EH (cell line): ENCODE measurements around the gene NPIPA3.
"Not testable (repeated sequence)": the region's sequence is repeated elsewhere in the genome, so short reads cannot be mapped to it uniquely, and the experiment has no call there.

Source experiments
- DNase-seq: peaks from one replicate; pipeline ENCODE4 v3.0.0-alpha.2; 2015; ENCODE audit warnings: low read depth

The NPIPA3 gene

GRCh38 chr16:14703156-14704011 is at the start of gene NPIPA3:
Gene NPIPA3, plus strand, starts transcription at chr16:14703411. Its CDS starts 5,533 bp downstream, at chr16:14708944.
- not testable (repeated sequence) for DNase-seq

- no peak for DNase-seq
Measured at GRCh38 chr16:14658063-14658462, 45.1 kb upstream of the NPIPA3 start.

- no peak for DNase-seq
Measured at GRCh38 chr16:14667347-14668266, 35.6 kb upstream of the NPIPA3 start.

GRCh38 chr16:14668556-14669223 is 34.5 kb upstream of the NPIPA3 start:
- DNase-seq = no peak

DNA sequence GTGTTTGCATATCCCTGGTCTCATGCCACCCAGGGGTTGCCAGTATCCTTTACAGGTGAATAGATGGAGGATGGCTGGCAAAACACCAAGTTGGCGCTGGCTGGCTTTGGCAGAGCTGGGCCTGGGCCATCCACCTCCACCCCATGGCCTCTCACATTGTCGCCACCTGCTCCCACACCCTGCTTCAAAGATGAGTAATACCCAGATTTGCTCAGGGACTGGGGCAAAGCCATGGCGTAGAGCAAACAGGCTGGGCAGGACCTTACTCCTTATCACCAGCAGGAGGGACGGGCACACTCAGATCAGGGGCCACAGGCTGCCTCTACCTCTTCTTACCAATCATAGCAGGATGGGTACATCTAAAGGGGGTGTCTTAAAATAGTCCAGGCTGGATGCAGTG is 33.4 kb upstream of the NPIPA3 start:
- DNase-seq = no peak

DNA sequence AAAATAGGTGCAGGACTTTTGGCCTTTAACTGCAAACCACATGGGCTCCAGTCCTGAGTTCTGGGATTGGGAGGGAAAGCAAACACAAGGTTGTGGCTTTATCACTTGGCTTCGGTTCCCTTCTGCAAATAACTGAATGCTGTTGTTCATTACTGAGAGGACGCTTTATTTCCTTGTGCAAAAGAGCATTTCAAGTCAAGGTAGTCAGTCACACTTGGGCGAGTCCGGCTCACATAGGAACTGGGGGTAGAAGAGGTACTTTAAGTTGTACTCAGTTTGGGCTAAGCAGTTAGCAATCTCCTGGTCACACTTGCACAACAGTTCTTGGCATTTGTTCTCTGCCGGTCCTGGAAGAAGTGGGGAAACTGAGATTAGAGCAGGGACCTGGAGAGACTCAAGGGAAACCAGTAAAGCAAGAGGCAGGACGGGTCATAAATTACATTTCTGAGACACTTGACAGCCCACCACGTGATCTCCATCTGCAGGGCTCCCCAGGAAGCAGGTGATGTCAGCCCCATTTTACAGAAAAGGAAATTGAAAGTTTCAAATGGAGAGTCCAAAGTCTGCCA is 30.7 kb upstream of the NPIPA3 start:
- no peak for DNase-seq

DNA sequence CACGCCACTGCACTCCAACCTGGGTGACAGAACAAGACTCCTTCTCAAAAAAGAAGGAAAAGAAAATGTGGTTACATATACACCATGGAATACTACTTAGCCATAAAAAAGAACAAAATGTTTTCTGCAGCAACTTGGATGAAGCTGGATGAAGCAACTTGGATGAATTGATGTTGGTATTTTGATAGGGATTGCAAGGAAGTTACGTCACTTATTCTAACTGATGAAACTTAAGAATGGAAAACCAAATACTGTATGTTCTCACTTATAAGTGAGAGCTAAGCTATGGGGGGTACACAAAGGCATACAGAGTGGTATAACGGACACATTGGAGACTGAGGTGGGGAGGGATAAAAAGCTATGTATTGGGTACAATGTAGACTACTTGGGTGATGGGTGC is 26.6 kb upstream of the NPIPA3 start:
- no peak for DNase-seq

DNA sequence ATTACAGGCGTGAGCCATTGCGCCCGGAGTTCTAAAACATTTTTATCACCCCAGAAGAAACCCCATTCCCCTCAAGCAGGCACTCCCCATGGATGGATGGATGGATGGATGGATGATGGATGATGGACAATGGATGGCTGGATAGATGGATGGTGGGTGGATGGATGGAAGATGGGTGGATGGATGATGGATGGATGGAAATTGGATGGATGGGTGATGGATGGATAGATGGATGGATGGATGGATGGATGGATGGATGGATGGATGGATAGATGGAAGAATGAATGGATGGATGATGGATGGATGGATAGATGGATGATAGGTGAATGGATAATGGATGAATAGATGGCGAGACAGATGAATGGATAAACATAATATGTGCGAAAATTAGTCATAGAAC is 25.6 kb upstream of the NPIPA3 start:
- no peak for DNase-seq

DNA sequence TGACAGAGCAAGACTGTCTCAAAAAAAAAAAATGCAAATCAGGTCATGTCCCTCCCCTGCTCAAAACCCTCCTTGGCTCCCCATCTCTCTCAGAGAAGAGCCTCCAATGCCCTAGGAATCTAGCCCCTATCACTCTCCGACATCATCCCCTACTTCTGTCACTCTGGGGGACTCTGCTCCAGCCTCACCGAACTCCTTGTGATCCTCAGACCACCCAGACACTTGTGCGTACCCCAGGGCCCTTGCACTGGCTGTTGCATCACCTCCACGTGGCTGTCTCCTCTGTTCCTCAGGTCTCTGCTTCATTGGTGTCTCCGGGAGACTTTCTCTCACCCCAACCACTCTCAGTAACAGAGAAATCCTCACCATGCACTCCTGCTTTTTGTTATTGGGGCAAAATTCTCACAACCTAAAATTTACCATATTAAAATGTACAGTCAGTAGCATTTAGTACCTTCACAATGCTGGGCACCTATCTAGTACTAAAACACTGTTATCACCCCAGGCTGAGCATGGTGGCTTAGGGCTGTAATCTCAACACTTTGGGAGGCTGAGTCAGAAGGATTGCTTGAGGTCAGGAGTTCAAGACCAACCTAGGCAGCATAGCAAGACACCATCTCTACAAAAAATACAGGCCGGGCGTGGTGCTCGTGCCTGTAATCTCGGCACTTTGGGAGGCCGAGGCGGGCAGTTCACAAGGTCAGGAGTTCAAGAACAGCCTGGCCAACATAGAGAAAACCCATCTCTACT is 24.3 kb upstream of the NPIPA3 start:
- no peak for DNase-seq

- DNase-seq = not testable (repeated sequence)
Measured at GRCh38 chr16:14680396-14680795, 22.8 kb upstream of the NPIPA3 start.

DNA sequence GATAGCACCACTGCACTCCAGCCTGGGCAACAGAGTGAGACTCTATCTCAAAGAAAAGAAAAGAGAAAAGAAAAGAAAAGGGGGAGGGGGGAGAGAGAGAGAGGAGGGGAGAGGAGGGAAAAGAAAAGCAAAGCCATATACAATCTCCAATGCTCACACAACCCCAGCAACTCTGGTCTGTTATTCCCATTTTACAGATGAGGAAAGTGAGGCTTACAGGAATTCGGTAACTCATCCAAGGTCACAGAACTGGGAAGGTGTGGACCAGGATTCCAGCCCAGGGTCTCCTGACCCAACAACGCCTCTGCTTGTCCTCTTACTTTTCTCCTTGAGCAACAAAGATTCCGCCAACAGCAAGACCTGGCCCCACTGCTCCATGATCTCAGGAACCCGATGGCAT is 22.1 kb upstream of the NPIPA3 start:
- no peak for DNase-seq

DNA sequence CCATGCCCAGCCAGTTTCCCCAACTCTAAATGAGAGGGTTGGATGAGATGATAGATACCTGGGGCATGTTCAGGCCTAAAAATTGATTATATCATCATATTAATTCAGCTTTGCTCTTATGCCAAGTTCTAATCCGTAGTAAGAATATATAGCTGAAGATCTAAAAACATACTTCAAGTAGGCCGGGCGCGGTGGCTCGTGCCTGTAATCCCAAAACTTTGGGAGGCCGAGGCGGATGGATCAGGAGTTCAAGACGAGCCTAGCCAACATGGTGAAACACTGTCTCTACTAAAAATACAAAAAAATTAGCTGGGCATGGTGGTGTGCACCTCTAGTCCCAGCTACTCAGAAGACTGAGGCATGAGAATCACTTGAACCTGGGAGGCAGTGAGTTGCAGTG is 21.1 kb upstream of the NPIPA3 start:
- DNase-seq = no peak

DNA sequence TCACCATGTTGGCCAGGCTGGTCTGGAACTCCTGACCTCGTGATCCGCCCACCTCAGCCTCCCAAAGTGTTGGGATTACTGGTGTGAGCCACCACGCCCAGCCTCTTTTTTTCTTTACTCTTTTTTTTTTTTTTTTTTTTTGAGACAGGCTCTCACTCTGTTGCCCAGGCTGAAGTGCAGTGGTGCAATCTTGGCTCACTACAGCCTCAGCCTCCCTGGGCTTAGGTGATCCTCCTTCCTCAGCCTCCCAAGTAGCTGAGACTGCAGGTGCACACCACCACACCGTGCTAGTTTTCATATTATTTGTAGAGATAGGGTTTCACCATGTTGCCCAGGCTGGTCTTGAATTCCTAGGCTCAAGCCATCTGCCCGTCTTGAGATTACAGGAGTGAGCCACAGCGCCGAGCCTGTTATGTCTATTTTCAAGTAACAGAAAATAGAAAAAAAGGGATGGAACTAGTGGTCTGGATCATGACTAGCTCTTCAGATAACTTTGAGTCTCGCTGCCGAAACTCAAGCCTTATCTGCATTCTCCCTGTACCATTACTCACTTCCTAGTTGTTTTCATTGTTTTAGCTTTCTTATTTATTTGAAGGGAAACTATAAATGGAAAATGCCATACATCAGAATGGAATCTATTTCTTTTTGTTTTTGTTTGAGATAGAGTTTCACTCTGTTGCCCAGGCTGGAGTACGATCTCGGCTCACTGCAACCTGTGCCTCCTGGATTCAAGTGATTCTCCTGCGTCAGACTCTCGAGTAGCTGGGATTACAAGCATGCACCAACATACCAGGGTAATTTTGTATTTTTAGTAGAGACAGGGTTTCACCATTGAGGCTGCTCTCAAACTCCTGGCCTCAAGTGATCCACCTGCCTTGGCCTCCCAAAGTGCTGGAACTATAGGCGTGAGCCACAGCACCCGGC is 17.1 kb upstream of the NPIPA3 start:
- DNase-seq = not testable (repeated sequence)

DNA sequence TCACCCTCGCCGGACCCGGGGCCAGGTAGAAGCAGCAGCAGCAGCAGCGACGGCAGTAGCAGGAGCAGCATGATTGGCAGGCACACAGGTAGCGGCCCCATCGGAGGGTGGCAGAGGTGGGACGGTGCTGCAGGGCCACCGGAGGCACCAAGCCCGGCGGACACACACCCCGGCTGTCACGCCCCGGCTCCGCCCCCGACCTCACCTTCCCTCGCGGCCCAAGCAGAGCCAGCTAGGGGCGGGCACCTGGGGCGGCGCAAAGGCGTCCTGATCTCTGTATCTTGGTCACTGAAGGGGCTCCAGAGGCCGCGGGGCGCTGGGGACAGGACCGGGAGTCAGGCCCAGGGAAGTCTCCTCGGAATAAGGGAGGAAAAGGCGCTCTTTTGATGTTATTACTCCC is 9.1 kb upstream of the NPIPA3 start, which contains the start of gene PLA2G10:
Gene PLA2G10, minus strand, starts transcription at position 180 of the 400 bp plus-strand sequence. Its CDS starts 79 bp downstream, at position 101.
- not testable (repeated sequence) for DNase-seq

DNA sequence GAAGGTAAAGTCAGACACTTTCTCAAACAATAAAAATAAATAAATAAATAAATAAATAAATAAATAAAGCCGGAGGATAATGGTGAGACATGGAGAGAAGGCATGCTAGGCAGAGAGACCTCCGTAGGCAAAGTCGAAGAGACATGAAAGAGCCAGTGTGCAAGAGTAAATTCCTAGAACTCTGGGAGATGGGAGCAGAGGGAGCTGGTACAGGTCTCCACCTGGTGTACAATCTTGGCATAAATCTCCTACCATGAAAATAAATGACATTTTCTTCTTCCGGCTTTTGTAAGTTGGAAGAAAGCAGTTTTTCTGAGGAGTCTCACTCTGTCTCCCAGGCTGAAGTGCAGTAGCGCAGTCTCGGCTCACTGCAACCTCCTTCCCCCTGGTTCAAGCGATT is 1.4 kb upstream of the NPIPA3 start:
- not testable (repeated sequence) for DNase-seq

DNA sequence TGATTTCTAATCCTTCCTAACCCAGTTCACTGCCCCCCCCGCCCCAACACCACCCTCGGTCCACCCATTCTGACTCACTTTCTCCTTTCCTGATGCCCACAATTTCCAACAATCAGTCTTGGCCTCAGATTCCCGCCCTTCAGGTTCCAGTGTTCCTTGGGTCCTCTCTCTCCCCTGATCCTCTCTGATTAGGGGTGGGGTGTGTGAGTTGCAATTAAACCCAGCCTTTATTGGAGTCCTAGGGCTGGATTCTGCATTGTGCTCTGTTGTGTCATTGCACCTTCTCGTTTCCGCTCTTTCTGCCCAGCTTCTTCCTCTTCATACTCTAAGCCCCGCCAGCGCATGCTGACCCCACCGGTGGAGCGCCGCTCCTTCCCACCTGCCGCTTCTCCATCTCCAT is 539 bp upstream of the NPIPA3 start:
- not testable (repeated sequence) for DNase-seq

DNA sequence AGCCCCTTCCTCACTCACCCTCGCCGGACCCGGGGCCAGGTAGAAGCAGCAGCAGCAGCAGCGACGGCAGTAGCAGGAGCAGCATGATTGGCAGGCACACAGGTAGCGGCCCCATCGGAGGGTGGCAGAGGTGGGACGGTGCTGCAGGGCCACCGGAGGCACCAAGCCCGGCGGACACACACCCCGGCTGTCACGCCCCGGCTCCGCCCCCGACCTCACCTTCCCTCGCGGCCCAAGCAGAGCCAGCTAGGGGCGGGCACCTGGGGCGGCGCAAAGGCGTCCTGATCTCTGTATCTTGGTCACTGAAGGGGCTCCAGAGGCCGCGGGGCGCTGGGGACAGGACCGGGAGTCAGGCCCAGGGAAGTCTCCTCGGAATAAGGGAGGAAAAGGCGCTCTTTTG is 30.0 kb downstream of the NPIPA3 start:
- not testable (repeated sequence) for DNase-seq

DNA sequence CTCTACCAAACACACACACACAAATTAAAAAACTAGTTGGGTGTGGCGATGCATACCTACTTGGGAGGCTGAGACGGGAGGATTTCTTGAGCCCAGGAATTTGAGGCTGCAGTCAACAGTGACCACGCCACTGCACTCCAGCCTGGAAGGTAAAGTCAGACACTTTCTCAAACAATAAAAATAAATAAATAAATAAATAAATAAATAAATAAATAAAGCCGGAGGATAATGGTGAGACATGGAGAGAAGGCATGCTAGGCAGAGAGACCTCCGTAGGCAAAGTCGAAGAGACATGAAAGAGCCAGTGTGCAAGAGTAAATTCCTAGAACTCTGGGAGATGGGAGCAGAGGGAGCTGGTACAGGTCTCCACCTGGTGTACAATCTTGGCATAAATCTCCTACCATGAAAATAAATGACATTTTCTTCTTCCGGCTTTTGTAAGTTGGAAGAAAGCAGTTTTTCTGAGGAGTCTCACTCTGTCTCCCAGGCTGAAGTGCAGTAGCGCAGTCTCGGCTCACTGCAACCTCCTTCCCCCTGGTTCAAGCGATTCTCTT is 37.7 kb downstream of the NPIPA3 start:
- not testable (repeated sequence) for DNase-seq

GRCh38 chr16:14741794-14742193 is 38.6 kb downstream of the NPIPA3 start:
- not testable (repeated sequence) for DNase-seq
